Activated CD4-positive, alpha-beta memory T cell treated with anti-CD3 and anti-CD28 coated beads for 36 hours (primary cell): ENCODE data around the gene ELMO3. TPM values are rescaled to one million over a fixed set of nuclear protein-coding genes. Genes with fewer than 3 reads are reported as not detected.

Source experiments
- CTCF ChIA-PET: fragments of 350-600 bp; sonication (Branson Sonifier 250); formaldehyde crosslinking; loops from one replicate; lab custom pipeline; 2021; ENCODE audit warnings: antibody characterized with exemption, inconsistent platforms; lab: Charles Lee
- POLR2A ChIA-PET: fragments of 350-600 bp; sonication (Branson Sonifier 250); formaldehyde crosslinking; loops from one replicate; lab custom pipeline; 2021; ENCODE audit warnings: antibody characterized with exemption; lab: Charles Lee
- DNase-seq: peaks from one replicate; pipeline ENCODE4 v3.0.0-alpha.2; 2020
- H3K27ac Mint-ChIP-seq: one replicate; pipeline ENCODE4 v1.8.0; 2021; ENCODE audit warnings: mixed read lengths
- H3K27me3 Mint-ChIP-seq: one replicate; pipeline ENCODE4 v1.8.0; 2021; ENCODE audit warnings: mixed read lengths
- H3K36me3 Mint-ChIP-seq: one replicate; pipeline ENCODE4 v1.8.0; 2021; ENCODE audit warnings: mixed read lengths
- H3K4me1 Mint-ChIP-seq: one replicate; pipeline ENCODE4 v1.8.0; 2021; ENCODE audit warnings: low read depth, mixed read lengths
- H3K4me3 Mint-ChIP-seq: one replicate; pipeline ENCODE4 v1.8.0; 2021; ENCODE audit warnings: mild to moderate bottlenecking, mixed read lengths
- H3K9me3 Mint-ChIP-seq: one replicate; pipeline ENCODE4 v1.8.0; 2021; ENCODE audit warnings: mixed read lengths
- intact Hi-C: fragments of 100-400 bp; cut with micrococcal nuclease; formaldehyde crosslinking; loops from one replicate; pipeline ENCODE4 v1.15.1; 2023
- total RNA-seq, 2 experiments: library from RNA; stranded (reverse); gene quantifications; one replicate each; pipeline ENCODE4 v1.2.3, GENCODE V29; 2021

Gene ELMO3
- total RNA-seq, 2 experiments from 2014 or later = 5.1 to 5.9 TPM

DNA sequence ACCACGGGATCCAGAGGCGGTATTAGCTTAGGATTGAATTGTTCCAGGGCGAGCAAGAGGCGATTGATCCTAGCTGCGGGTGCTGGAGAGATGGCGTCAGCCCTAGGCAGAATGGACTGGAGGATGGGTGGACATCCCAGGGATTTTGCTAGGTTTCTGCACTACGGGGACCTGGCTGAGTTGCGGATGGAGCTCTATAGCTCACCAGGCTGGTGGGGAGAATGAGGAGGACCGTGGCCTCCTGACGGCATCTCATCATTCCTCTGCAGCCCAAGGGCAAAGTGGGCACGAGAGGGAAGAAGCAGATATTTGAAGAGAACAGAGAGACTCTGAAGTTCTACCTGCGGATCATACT is 28.6 kb downstream of the ELMO3 start:
- intact Hi-C loops = loop anchor here (1.0 kb wide), 3 partner anchors 9 to 35 kb away; partner anchors contain the start of genes E2F4 and FHOD1
- POLR2A ChIA-PET = interaction anchor here (1.2 to 3.0 kb wide), 4 partner anchors 9 to 254 kb away, joined by 3 to 37 read pairs (median 6); partner anchors contain the start of genes ATP6V0D1 and FHOD1
- H3K36me3 Mint-ChIP-seq = peaks cover 28% of the 10 kb centered on the region

DNA sequence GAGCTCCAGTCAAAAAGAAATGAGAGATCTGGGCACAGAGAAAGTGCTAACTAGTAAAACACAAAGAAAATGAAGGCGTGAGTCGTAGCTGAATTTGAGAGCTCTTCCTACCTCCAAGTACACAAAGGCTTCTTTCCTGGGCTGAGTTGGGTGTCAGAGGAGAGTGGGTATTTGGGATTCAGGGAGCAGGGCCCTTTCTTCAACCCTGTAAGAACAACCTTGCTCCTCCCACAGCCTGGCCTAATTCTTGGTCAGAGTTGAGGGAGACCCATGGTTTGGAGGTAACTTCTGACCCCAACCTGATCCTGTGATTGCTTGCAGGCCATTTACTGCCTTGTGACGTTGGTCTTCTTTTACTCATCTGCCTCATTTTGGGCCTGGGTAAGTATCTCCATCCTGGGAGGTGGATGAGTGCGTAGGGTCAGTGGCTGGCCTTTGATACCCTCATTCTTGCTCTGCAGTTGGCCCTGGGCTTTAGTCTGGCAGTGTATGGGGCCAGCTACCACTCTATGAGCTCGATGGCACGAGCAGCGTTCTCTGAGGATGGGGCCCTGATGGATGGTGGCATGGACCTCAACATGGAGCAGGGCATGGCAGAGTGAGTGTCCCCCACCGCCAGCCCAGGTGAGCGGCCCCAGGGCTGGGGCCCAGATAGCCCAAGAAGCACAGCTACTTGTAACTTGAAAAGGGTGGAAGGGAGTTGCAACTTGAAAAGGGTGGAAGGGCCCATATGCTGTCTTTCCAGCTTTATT is 29.3 kb downstream of the ELMO3 start:
- intact Hi-C loops = no loop called here
- CTCF ChIA-PET = interaction anchor here (1.4 to 2.6 kb wide), 7 partner anchors 8 to 253 kb away, joined by 3 to 15 read pairs (median 5); partner anchors contain the start of gene ATP6V0D1

More for the DNA sequence above, 28.6 kb downstream of the ELMO3 start:
- H3K4me3 Mint-ChIP-seq = peak overlapping the region; percentile 98
- no peak for DNase-seq
- H3K27me3 Mint-ChIP-seq = no peaks in the 10 kb centered on the region
- H3K9me3 Mint-ChIP-seq = no peaks in the 10 kb centered on the region
- H3K27ac Mint-ChIP-seq = peak overlapping the region; percentile 95
- H3K4me1 Mint-ChIP-seq = peaks cover 48% of the 10 kb centered on the region
- CTCF ChIA-PET = interaction anchor here (1.0 to 2.6 kb wide), 13 partner anchors 9 to 332 kb away, joined by 3 to 15 read pairs (median 4); partner anchors contain the start of genes ATP6V0D1 and E2F4

DNA sequence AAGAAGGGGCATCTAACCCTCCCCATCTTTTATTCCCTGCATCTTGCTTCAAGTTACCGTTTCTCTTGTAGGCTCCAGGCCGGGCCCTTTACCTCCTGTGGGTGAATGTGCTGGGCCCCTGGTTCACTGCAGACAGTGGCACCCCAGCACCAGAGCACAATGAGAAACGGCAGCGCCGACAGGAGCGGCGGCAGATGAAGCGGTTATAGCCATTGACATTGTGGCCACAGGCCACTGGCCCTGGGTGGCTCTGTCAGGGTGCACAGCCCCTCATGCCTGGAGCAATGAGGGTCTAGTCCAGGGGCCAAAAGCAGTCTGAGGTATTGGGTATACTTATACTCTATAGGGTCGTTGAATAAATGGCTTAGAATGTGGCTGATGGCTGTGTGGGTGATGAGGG is 30.0 kb downstream of the ELMO3 start:
- Mint-ChIP-seq H3K4me1 (peaks cover 38% of the 10 kb centered on the region), H3K27me3 (no peaks in the 10 kb centered on the region), H3K36me3 (peaks cover 34% of the 10 kb centered on the region), H3K27ac (no peak overlapping the region), H3K9me3 (no peaks in the 10 kb centered on the region), H3K4me3 (peak overlapping the region; percentile 98)
- DNase-seq = no peak
- intact Hi-C loops = no loop called here
- ChIA-PET POLR2A (interaction anchor here (3.0 kb wide), 1 partner anchor 17 kb away, joined by 37 read pairs; the partner anchor contains the start of gene FHOD1), CTCF (interaction anchor here (1.0 to 2.6 kb wide), 2 partner anchors 9 to 44 kb away, joined by 3 to 8 read pairs; no protein-coding TSS in a partner anchor)

More for the DNA sequence above, 29.3 kb downstream of the ELMO3 start:
- no peak for DNase-seq
- POLR2A ChIA-PET = interaction anchor here (0.6 to 3.0 kb wide), 3 partner anchors 17 to 693 kb away, joined by 3 to 37 read pairs (median 6); partner anchors contain the start of genes ATP6V0D1 and FHOD1
- H3K9me3 Mint-ChIP-seq = no peaks in the 10 kb centered on the region
- peaks cover 30% of the 10 kb centered on the region for H3K36me3 Mint-ChIP-seq
- peak overlapping the region; percentile 95 for H3K27ac Mint-ChIP-seq
- H3K27me3 Mint-ChIP-seq = no peaks in the 10 kb centered on the region
- H3K4me1 Mint-ChIP-seq = peaks cover 44% of the 10 kb centered on the region
- H3K4me3 Mint-ChIP-seq = peak overlapping the region; percentile 98

DNA sequence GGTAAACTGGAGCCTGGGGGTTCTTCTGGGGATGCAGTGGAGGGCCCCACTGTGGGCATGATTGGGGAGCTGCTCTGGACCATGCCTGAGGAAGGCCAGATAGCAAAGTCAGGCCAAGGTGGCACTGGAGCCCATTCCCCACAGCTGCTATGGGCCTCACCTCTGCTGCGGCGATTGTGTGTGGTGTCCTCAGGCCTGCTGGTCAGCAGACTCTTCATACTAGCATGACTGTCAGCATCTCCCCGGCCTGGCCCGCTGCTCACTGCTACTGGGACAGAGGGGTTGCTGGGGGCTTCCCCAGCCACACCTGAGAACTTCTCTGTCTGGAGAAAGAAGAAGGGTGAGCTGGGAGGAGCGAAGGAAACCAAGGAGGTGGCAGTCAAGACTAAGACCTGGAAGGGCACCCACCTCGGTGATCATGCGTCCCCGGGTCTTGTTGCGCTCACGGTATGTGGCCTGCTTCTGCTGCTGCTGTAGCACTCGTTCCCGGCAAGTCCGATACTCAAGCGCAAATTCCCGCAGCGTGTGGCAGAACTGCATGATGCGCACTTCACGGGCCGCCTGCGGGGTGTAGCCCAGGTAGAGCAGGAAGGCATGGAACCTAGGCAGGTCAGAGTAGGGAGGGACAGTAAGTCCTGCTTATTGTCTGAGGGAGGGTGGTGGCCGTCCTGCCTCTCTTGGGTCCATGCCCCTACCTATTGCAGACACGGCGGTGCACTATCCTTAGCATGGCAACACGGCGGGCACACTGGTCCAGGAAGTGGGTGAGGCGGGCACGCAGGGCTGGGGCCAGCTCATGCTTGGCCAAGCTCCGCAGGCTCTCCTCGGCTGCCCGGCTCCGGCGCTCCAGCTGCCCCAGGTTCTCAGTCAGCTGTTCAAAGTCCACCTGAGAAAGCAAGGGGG is 31.2 kb downstream of the ELMO3 start:
- no peaks in the 10 kb centered on the region for H3K27me3 Mint-ChIP-seq
- intact Hi-C loops = no loop called here
- DNase-seq = no peak
- H3K9me3 Mint-ChIP-seq = no peaks in the 10 kb centered on the region
- no peak overlapping the region for H3K4me3 Mint-ChIP-seq
- peaks cover 27% of the 10 kb centered on the region for H3K4me1 Mint-ChIP-seq
- ChIA-PET POLR2A (interaction anchor here (1.1 kb wide), 1 partner anchor 15 kb away, joined by 3 read pairs; no protein-coding TSS in a partner anchor), CTCF (interaction anchor here (0.6 to 2.6 kb wide), 4 partner anchors 8 to 236 kb away, joined by 3 to 8 read pairs (median 3); no protein-coding TSS in a partner anchor)
- H3K27ac Mint-ChIP-seq = no peak overlapping the region
- H3K36me3 Mint-ChIP-seq = peaks cover 38% of the 10 kb centered on the region

DNA sequence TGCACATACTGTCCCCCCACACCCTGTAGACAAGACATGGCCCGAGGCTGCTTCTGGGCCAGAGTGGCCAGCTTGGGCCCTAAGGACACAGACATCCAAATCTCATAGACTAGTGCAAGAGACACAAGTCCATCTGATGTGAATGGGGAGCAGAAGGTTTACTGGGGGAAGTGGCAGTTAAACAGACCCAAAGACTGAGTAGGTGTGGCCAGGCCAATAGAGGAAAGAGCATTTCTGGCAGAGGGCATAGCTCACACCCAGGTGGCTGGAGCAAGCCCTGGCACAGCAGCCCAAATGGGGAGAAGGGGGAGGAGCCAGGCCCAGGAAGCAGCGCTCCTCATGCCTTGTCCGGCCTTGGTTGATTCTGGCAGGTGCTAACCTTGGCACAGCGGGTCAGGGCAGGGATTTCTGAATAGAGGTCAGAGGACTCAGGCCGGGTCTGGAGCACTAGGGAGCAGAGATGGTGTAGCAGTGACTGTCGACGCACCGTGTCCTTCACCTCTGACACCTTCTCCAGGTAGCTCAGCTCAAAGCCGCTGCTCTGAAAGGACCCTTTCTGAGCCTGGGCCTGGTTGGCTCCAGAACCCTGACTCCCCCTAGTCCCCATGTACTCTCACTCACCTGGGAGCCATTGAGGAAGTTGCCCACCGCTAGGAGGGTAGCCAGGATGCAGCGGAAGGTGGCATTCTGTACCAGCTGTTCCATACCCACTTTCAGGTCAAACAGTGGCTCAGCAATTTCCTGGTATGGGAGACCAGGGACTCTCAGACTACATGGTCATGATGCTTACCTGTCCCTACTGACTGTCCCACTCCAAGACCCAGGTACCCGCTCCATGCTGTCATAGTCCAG is 32.1 kb downstream of the ELMO3 start:
- ChIA-PET POLR2A (no interaction called here), CTCF (interaction anchor here (0.6 to 1.0 kb wide), 2 partner anchors 28 to 236 kb away, joined by 3 read pairs; no protein-coding TSS in a partner anchor)
- Mint-ChIP-seq H3K27ac (no peak overlapping the region), H3K27me3 (no peaks in the 10 kb centered on the region), H3K9me3 (no peaks in the 10 kb centered on the region), H3K4me3 (no peak overlapping the region), H3K4me1 (peaks cover 20% of the 10 kb centered on the region), H3K36me3 (peaks cover 43% of the 10 kb centered on the region)
- intact Hi-C loops = no loop called here
- DNase-seq = no peak

DNA sequence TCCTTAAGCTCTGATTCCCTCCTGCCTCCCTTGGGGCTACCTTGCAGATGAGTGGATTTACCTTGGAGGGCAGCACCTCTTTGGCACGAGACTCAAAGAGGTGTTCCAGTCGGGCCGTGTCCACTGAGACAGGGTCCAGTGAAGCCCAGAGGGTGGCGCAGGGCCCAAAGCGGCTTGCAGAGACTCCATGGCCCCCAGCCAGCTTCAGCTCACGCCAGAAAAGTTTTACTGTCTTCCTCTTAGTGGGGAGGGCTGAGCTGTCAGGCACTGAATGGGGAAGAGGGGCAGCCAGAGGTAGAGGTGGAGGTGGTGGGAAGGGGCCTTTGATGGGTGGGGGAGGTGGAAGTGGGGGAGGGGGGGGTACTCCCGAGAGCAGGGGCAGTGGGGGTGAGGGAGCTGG is 34.7 kb downstream of the ELMO3 start:
- Mint-ChIP-seq H3K36me3 (peaks cover 51% of the 10 kb centered on the region), H3K4me1 (peaks cover 6% of the 10 kb centered on the region), H3K9me3 (no peaks in the 10 kb centered on the region), H3K27ac (no peak overlapping the region), H3K4me3 (no peak overlapping the region), H3K27me3 (no peaks in the 10 kb centered on the region)
- intact Hi-C loops = no loop called here
- no peak for DNase-seq
- POLR2A ChIA-PET = interaction anchor here (0.8 to 1.5 kb wide), 2 partner anchors 10 to 27 kb away, joined by 3 to 4 read pairs; no protein-coding TSS in a partner anchor
- CTCF ChIA-PET = interaction anchor here (0.8 kb wide), 1 partner anchor 35 kb away, joined by 3 read pairs; no protein-coding TSS in a partner anchor

DNA sequence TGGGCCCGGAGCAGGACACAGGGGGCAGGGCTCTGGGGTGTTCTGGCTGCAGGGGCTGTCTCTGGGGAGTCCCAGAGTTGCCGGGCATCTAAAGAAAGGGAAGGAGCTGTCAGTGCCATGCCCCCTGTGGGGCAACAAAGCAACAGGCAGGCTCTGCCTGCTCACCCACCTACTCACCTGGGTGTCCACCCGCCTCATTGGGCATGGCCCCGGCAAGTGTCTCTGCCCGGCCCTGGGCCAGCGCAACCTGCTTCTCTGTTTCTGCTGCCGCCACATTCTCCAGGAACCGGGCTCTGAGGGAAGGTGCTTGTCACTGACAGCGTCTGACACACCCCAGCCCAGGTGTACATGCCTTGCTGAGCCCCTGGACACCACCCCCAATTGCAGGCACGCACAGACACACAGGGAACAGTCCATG is 35.3 kb downstream of the ELMO3 start:
- Mint-ChIP-seq H3K4me1 (peaks cover 6% of the 10 kb centered on the region), H3K27me3 (no peaks in the 10 kb centered on the region), H3K4me3 (no peak overlapping the region), H3K27ac (no peak overlapping the region), H3K9me3 (no peaks in the 10 kb centered on the region), H3K36me3 (peaks cover 48% of the 10 kb centered on the region)
- POLR2A ChIA-PET = interaction anchor here (1.5 kb wide), 1 partner anchor 10 kb away, joined by 4 read pairs; no protein-coding TSS in a partner anchor
- CTCF ChIA-PET = interaction anchor here (0.8 kb wide), 1 partner anchor 36 kb away, joined by 3 read pairs; no protein-coding TSS in a partner anchor
- DNase-seq = no peak
- intact Hi-C loops = no loop called here

DNA sequence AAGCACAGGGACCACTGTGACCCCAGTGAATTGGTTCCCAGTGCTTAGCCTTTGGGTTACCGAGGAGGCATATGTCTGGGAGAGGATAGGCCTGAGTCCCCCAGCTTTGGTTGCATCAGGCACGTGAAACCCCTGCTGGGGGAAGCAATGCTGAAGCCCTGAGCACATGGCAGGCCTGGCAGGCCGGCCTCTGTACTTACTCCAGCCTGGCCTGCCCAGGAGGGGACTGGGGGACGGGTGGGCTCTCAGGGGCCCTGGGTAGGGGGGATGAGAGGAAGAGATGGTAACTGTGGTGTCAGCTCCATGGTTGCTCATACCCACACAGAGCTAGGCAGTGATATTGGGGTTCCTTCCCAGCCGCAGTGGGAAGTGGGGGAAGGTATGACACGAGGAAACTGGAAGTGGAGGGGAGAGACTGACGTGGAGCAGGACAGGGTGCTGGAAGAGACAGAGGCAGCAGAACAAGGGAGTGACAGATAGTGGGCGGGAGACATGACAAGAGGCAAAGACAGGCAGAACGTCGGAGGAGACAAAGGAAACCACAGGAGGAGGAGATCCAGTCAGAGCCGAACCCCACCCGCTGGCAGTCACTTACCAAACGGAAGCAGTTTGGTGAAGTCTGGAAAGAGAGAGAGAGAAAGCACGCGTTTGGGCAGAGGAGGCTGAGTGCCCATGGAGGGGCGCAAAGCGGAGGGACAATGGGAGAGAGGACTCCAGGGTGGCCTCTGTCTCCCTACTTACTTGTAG is 37.1 kb downstream of the ELMO3 start:
- Mint-ChIP-seq H3K36me3 (peaks cover 43% of the 10 kb centered on the region), H3K27me3 (no peaks in the 10 kb centered on the region), H3K27ac (peak overlapping the region; percentile 98), H3K9me3 (no peaks in the 10 kb centered on the region), H3K4me1 (peaks cover 14% of the 10 kb centered on the region), H3K4me3 (peak overlapping the region; percentile 76)
- POLR2A ChIA-PET = interaction anchor here (0.5 to 1.9 kb wide), 5 partner anchors 9 to 61 kb away, joined by 3 to 10 read pairs (median 6); partner anchors contain the start of genes FHOD1 and TMEM208
- CTCF ChIA-PET = interaction anchor here (1.6 kb wide), 2 partner anchors 8 to 9 kb away, joined by 4 to 5 read pairs; partner anchors contain the start of gene TMEM208
- DNase-seq = peak; percentile 78
- intact Hi-C loops = loop anchor here (1.0 kb wide), 2 partner anchors 8 to 9 kb away; partner anchors contain the start of gene TMEM208

DNA sequence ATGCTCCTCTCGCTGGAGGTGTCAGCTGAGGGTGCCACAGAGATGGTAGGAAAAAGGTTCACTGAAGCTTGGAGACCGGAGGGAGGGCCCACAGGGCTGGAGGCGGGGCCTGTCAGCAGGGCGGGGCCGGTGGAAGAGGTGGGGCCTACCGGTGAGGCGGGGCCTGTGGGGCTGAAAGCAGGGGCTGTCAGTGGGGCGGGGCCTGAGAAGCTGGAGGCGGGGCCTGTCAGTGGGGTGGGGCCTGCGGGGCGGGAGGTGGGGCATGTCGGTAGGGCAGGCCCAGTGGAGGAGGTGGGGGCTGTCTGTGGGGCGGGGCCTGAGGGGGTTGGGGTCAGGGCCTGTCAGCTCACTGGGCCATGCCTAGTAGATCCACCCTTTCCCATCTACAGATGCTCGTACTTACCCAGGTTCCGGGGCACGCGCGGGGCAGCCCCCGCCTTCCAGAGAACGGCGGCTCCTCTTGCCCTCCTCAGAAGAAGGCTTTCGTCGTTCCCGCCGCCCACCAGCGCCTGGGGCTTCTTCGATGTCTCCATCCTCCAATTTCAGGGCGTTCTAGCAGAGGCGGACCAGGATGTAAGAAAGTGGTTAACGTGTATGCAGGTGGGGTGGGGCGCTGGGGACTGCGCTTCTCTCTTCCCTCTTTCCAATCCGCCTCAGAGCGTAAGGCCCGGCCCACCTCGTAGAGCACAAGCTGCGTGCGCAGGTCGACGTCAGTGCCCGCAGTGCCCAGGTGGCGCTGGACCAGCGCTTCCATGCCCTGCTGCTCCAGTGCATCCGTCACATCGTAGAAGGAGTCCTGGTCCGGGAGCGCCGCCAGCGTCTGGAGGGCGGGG is 37.8 kb downstream of the ELMO3 start:
- H3K27ac Mint-ChIP-seq = peak overlapping the region; percentile 98
- ChIA-PET POLR2A (interaction anchor here (0.5 to 1.9 kb wide), 4 partner anchors 8 to 61 kb away, joined by 4 to 10 read pairs (median 7); partner anchors contain the start of genes FHOD1 and TMEM208), CTCF (interaction anchor here (1.6 to 1.8 kb wide), 4 partner anchors 8 to 10 kb away, joined by 4 to 5 read pairs (median 4); partner anchors contain the start of gene TMEM208)
- intact Hi-C loops = loop anchor here (1.0 kb wide), 2 partner anchors 8 to 9 kb away; partner anchors contain the start of gene TMEM208
- peak overlapping the region; percentile 76 for H3K4me3 Mint-ChIP-seq
- H3K27me3 Mint-ChIP-seq = no peaks in the 10 kb centered on the region
- DNase-seq = peak; percentile 91
- no peaks in the 10 kb centered on the region for H3K9me3 Mint-ChIP-seq
- H3K4me1 Mint-ChIP-seq = peaks cover 21% of the 10 kb centered on the region
- H3K36me3 Mint-ChIP-seq = peaks cover 36% of the 10 kb centered on the region
